KMS-11 (cell line): Measurements from ENCODE around the gene C16orf89.

Source experiments
- H2AFZ ChIP-seq: fragments of 200-600 bp; sonication (generic); 2 replicates; pipeline ENCODE4 v1.6.1; 2016; ENCODE audit warnings: antibody characterized with exemption, mixed run types, low read depth
- H3K27ac ChIP-seq: fragments of 200-600 bp; sonication (generic); 2 replicates; pipeline ENCODE4 v1.6.1; 2016; ENCODE audit warnings: mild to moderate bottlenecking, mixed run types
- H3K27me3 ChIP-seq: fragments of 200-600 bp; sonication (generic); 2 replicates; pipeline ENCODE4 v1.6.1; 2017; ENCODE audit warnings: mild to moderate bottlenecking, low read depth, mixed run types, moderate library complexity; ENCODE audit not compliant: insufficient read depth
- H3K36me3 ChIP-seq: fragments of 200-600 bp; sonication (generic); 2 replicates; pipeline ENCODE4 v1.6.1; 2017; ENCODE audit warnings: mild to moderate bottlenecking, mixed run types; ENCODE audit not compliant: insufficient read depth
- H3K4me1 ChIP-seq: fragments of 200-600 bp; sonication (generic); 2 replicates; pipeline ENCODE4 v1.6.1; 2016; ENCODE audit warnings: mild to moderate bottlenecking, low read depth, mixed run types; ENCODE audit not compliant: poor library complexity, severe bottlenecking
- H3K4me2 ChIP-seq: fragments of 200-600 bp; sonication (generic); 2 replicates; pipeline ENCODE4 v1.7.0; 2016; ENCODE audit warnings: mild to moderate bottlenecking, mixed run types
- H3K4me3 ChIP-seq: fragments of 200-600 bp; sonication (generic); IDR thresholded peaks from 2 replicates; pipeline ENCODE4 v1.6.1; 2017; ENCODE audit warnings: low read depth, low read length, mixed read lengths; ENCODE audit not compliant: insufficient read depth
- H3K79me2 ChIP-seq: fragments of 200-600 bp; sonication (generic); 2 replicates; pipeline ENCODE4 v1.6.1; 2016; ENCODE audit warnings: low read depth, mixed run types; ENCODE audit not compliant: insufficient read depth
- H3K9ac ChIP-seq: fragments of 200-600 bp; sonication (generic); 2 replicates; pipeline ENCODE4 v1.6.1; 2016; ENCODE audit warnings: mild to moderate bottlenecking, mixed run types
- H4K20me1 ChIP-seq: fragments of 200-600 bp; sonication (generic); 2 replicates; pipeline ENCODE4 v1.6.1; 2016; ENCODE audit warnings: mild to moderate bottlenecking, mixed run types; ENCODE audit not compliant: insufficient read depth
- CTCF ChIP-seq: fragments of 200-600 bp; sonication (generic); conservative IDR thresholded peaks from 2 replicates; pipeline ENCODE4 v1.6.1; 2017; ENCODE audit warnings: low read depth, mild to moderate bottlenecking, antibody characterized with exemption, low read length, moderate library complexity, mixed read lengths

Gene C16orf89

GRCh38 chr16:5035909-5036227 lies 29.9 kb downstream of the C16orf89 start:
- H2AFZ ChIP-seq = no peak overlapping the region
- no peak overlapping the region for H3K9ac ChIP-seq
- H4K20me1 ChIP-seq = no peaks in the 10 kb centered on the region
- no peak overlapping the region for H3K27ac ChIP-seq
- H3K27me3 ChIP-seq = no peaks in the 10 kb centered on the region
- no peaks in the 10 kb centered on the region for H3K79me2 ChIP-seq
- TF ChIP-seq CTCF = no peak
- H3K4me3 ChIP-seq = no peak overlapping the region
- H3K4me1 ChIP-seq = peaks cover 29% of the 10 kb centered on the region
- no peaks in the 10 kb centered on the region for H3K36me3 ChIP-seq
- no peak overlapping the region for H3K4me2 ChIP-seq

GRCh38 chr16:5034167-5034523 lies 31.6 kb downstream of the C16orf89 start:
- TF ChIP-seq CTCF = no peak
- H3K27me3 ChIP-seq = no peaks in the 10 kb centered on the region
- peak overlapping the region; percentile 98 for H2AFZ ChIP-seq
- no peak overlapping the region for H3K27ac ChIP-seq
- H3K4me2 ChIP-seq = peak overlapping the region; percentile 99
- no peaks in the 10 kb centered on the region for H3K79me2 ChIP-seq
- peak overlapping the region; percentile 73; the same call in 1 of the 2 replicates for H3K9ac ChIP-seq
- no peaks in the 10 kb centered on the region for H4K20me1 ChIP-seq
- no peaks in the 10 kb centered on the region for H3K36me3 ChIP-seq
- H3K4me3 ChIP-seq = peak overlapping the region; percentile 41
- H3K4me1 ChIP-seq = peaks cover 20% of the 10 kb centered on the region

GRCh38 chr16:5033256-5034166 lies 32.2 kb downstream of the C16orf89 start, which contains the start of gene NAGPA:
TSS of gene NAGPA (minus strand) at chr16:5033935. CDS start at chr16:5033914, 21 bp downstream.
- Histone ChIP-seq H3K27me3 (no peaks in the 10 kb centered on the region), H3K4me2 (peak within 1 kb of the TSS; percentile 99), H4K20me1 (no peaks in the 10 kb centered on the region), H3K36me3 (no peaks in the 10 kb centered on the region), H3K4me3 (peak within 1 kb of the TSS; percentile 41), H3K9ac (peak within 1 kb of the TSS; percentile 73; the same call in 1 of the 2 replicates), H3K27ac (no peak within 1 kb of the TSS), H3K4me1 (peaks cover 20% of the 10 kb centered on the region), H3K79me2 (no peaks in the 10 kb centered on the region), H2AFZ (peak within 1 kb of the TSS; percentile 98)
- no peak for TF ChIP-seq CTCF

GRCh38 chr16:5032748-5033167 lies 33.0 kb downstream of the C16orf89 start:
- Histone ChIP-seq H3K4me1 (peaks cover 20% of the 10 kb centered on the region), H3K27me3 (no peaks in the 10 kb centered on the region), H3K4me3 (no peak overlapping the region), H4K20me1 (no peaks in the 10 kb centered on the region), H3K9ac (peak overlapping the region; percentile 73; the same call in 1 of the 2 replicates), H3K36me3 (no peaks in the 10 kb centered on the region), H3K4me2 (peak overlapping the region; percentile 99), H2AFZ (peak overlapping the region; percentile 98; the same call in 1 of the 2 replicates), H3K79me2 (no peaks in the 10 kb centered on the region), H3K27ac (no peak overlapping the region)
- TF ChIP-seq CTCF = no peak
